NCI-H1105 treated with DMSO at 0.1 percent for 48 hours (cell line): ENCODE results near the gene ABLIM1.

Source experiments
- DNase-seq: peaks from one replicate; lab custom pipeline; 2025; lab: John Stamatoyannopoulos, UW

Gene ABLIM1

GRCh38 chr10:114680543-114681117, 22.6 kb upstream of the ABLIM1 start:
- no peak for DNase-seq

GRCh38 chr10:114679552-114679951, 21.5 kb upstream of the ABLIM1 start:
- no peak for DNase-seq

- no peak for DNase-seq
Observed at GRCh38 chr10:114678820-114679219, 20.7 kb upstream of the ABLIM1 start.

- no peak for DNase-seq
Observed at GRCh38 chr10:114678336-114678735, 20.3 kb upstream of the ABLIM1 start.

GRCh38 chr10:114674346-114674745, 16.3 kb upstream of the ABLIM1 start:
- no peak for DNase-seq

- no peak for DNase-seq
Observed at GRCh38 chr10:114669648-114670047, 11.6 kb upstream of the ABLIM1 start.

- no peak for DNase-seq
Observed at GRCh38 chr10:114668375-114669080, 10.5 kb upstream of the ABLIM1 start.

GRCh38 chr10:114665873-114666272, 7.8 kb upstream of the ABLIM1 start:
- no peak for DNase-seq

GRCh38 chr10:114665406-114665805, 7.3 kb upstream of the ABLIM1 start:
- peak; percentile 33 for DNase-seq

GRCh38 chr10:114664127-114664526, 6.1 kb upstream of the ABLIM1 start:
- DNase-seq = no peak

- no peak for DNase-seq
Observed at GRCh38 chr10:114663626-114664025, 5.6 kb upstream of the ABLIM1 start.

- peak; percentile 80 for DNase-seq
Observed at GRCh38 chr10:114662646-114663217, 4.7 kb upstream of the ABLIM1 start.

- no peak for DNase-seq
Observed at GRCh38 chr10:114661212-114661880, 3.3 kb upstream of the ABLIM1 start.

- no peak for DNase-seq
Observed at GRCh38 chr10:114655671-114656070, 2.4 kb downstream of the ABLIM1 start.

- DNase-seq = no peak
Observed at GRCh38 chr10:114654822-114655575, 3.1 kb downstream of the ABLIM1 start.

GRCh38 chr10:114653926-114654325, 4.1 kb downstream of the ABLIM1 start:
- DNase-seq = no peak

- DNase-seq = no peak
Observed at GRCh38 chr10:114652402-114653368, 5.4 kb downstream of the ABLIM1 start.

GRCh38 chr10:114650831-114651230, 7.2 kb downstream of the ABLIM1 start:
- no peak for DNase-seq

GRCh38 chr10:114650266-114650665, 7.8 kb downstream of the ABLIM1 start:
- DNase-seq = no peak

GRCh38 chr10:114649217-114649903, 8.7 kb downstream of the ABLIM1 start:
- DNase-seq = no peak
